Eye (tissue), 1 donor: Measurements from ENCODE around the gene SLC35F6.

Source experiments
- DNase-seq: peaks from one replicate; pipeline ENCODE4 v3.0.0-alpha.2; 2015

Gene SLC35F6

DNA sequence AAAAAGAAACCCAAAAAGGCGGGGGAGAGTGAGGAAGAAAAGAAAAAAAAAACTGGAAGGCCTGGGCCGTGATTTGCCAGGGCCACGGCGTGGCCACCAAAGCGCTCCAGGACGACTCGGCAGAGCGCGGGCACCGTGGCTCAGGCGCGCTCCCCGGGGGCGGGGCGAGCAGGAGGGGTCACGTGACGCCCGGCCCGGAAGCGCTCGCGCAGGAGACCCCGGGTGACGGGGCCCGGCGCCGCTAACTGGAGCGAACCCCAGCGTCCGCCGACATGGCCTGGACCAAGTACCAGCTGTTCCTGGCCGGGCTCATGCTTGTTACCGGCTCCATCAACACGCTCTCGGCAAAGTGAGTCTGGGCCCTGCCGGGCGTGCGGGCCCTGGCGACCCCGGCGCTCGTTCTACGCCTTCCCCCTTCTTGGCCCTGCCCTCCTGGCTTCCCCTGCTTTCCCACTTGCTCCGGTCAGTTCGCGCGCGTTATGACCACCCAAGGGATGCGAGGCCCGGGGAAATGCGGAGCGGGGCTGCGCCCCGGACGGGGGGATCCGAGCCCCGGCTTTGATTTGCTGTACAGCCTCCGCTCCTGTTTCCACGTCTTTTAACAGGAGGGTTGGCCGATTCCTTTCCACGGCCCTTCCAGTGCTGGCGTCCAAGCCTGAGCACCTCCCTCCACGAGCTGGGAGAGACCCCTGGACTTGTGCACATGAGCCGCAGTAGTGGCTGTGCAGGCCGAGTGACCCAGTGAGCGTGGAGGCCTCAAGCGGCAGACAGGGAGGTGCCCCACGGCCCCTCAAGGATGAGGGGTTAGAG lies at the start of gene SLC35F6:
Gene SLC35F6 (plus strand): TSS at position 207 of the 810 bp plus-strand sequence. CDS start 66 bp downstream, at position 273.
- peak; percentile 93 for DNase-seq

GRCh38 chr2:26715528-26716270 lies 48.4 kb upstream of the SLC35F6 start:
- no peak for DNase-seq

DNA sequence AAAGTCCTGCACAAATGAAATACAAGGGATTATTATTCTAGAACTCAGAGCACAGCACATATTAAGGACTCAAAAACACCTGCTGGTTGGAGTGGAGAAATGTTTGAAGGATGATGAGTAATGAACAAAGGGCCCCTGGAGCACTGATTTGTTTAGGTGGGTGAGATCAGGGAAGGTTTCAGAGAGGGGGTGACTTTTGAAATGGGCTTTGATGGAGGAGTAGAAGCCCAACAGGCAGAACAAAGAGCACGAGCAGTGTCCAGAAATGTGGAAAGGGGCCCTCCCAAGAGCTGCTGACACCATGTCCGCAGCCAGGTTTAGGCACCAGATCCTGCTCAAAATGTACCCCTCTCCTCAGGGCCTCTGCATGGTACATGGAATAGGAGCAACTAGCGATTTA lies 47.7 kb upstream of the SLC35F6 start:
- DNase-seq = no peak

DNA sequence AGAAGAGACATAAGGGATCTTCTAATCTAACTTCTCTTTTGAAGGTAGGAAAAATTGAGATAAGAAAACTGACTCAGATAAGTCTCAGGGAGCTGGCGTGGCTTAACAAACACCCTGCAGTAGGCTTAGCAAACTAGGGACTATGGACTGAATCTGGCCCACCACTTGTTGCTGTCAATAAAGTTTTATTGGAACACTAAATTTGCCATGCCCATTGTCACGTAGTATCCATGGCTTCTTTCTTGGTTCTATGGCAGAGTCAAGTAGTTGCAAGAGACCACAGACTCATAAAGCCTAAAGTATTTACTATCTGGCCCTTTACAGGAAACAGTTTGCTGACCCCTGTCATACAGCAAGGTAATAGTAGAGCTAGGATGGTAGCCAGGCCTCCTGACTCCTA lies 47.3 kb upstream of the SLC35F6 start:
- DNase-seq = no peak

DNA sequence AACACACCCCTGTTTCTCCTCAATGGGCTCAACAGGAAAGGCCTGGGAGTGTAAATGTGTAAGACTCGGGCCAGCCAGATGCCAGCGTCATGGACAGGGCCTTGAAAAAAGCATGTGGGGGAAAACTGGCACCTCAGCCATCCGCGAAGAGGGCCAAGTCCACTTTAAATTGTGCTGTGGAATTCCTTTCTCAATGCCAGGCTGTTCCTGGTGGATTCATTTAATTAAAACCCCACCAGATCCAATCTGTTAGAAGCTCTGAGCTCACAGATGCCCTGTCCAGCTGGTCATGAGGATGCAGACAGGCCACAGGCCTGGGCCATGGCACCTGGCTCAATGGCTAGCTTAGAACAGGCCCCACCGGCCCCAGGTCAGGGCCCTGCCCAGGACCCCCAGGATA lies 46.7 kb upstream of the SLC35F6 start:
- DNase-seq = no peak

- DNase-seq = no peak
These were observed 45.0 kb upstream of the SLC35F6 start for GRCh38 chr2:26718949-26719686.

GRCh38 chr2:26720322-26721114 lies 43.6 kb upstream of the SLC35F6 start:
- DNase-seq = no peak

DNA sequence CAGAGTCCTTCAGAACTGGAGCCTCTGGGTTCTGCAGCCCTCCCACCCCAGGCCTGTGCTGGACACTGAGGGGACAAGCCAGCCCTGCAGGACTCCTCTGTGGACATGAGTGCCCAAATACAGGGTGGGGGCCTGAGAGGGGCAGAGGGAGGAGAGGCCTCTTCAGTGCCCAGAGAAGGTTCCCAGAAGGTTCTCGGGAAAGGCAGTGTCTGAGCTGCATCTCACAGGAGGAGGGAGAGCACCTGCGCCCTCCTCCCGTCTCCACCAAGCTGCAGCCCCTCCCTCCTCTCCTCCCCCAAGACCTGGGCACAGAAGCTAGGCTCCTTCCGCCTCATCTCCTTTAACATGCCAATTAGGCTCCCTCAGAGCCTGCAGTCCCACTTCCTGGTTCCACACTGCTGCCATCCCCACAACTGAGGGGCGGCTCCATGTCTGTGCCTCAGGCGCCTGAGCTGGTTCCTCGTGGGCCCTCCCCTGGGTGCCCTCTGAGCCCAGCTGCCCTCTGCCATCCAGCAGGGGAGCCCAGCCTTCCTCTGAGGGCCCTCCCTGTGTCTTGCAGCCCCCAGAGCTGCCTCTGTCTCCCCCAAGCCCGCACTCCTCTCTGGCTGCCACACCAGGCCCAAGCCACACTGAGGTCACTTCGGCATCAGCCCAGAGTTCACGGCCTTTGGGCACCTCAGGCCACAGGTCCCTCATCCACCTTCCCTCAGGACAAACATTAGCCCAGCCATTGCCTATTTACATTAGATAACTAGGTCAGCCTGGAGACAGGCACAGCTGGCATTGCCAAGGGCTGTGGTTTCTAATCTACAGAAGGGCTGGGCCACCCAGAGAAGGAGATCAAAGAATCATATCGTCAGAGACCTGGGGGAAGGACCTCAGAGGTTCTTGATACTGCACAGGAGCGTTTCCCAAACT lies 42.7 kb upstream of the SLC35F6 start:
- DNase-seq = peak; percentile 58

DNA sequence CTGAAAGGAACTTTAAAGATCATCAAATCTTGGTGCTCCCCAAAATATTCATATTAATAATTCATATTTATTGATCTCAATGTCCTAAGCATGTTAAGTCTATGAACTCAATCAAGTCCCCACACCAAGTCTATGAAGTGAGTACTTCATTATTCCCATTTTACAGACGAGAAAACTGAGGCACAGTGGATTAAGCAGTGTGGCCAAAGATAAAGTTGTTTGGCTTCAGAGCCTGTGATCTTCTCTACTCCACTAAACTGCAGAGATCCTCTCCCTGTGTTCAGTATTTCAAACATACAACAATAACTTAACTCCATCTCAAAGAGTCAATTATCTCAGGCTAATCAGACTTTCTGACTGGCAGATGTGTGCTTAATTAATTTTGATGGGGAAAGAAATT lies 41.8 kb upstream of the SLC35F6 start:
- DNase-seq = no peak

DNA sequence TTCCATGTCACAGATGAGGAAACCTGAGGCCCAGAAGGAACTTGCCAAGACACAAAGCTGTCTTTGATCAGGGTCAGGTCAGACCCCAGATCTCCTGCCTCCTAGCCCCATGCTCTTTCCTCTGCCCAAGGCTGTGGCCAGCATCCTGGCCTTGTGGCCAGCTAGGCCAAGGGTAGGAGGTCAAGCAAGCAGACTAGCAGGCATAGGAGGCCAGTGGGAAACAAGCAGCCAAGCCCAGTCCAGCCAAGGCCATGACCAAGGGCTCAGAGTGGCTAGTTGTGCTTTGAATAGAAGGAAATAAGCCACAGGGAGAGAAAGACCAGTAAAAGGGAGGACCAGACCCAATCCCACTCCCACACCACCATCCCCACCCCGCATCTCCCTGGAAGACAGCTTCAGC lies 41.2 kb upstream of the SLC35F6 start:
- DNase-seq = no peak

GRCh38 chr2:26723475-26723874 lies 40.6 kb upstream of the SLC35F6 start:
- DNase-seq = no peak

DNA sequence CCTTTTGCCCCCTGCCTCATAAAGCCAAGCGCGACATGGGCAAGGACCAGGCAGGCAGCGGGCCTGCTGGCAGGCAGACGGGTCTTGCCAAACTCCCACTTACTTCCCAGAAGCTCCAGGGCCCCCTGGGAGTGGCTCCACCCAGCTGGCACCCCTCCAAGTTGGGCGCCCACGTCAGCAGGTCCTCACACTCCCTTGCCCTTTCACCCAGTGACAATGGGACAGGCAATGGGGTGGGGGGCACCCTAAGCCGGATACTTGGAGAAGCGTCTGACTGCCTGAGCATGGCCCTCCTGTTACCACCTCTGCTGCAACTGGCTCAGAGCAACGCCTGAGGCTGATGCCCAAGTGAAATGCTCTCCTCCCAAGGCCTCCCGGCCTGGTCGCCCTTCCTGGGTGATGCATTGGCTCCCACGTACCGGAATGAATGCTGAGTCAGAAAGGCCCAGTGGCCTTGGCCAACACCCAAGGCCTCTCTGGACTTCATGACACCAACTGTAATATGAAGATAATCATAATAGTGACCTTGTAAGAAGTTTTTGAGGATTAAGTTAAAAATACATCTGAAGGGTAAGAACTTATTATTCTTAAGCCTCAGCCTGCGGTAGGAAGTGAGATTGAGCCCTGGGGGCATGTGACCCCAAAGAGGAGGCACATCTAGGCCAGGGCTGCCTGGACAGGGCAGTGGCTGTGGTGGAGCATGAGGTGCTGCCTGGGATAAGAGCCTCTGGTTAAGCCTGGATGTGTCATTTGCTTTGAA lies 39.9 kb upstream of the SLC35F6 start:
- no peak for DNase-seq

DNA sequence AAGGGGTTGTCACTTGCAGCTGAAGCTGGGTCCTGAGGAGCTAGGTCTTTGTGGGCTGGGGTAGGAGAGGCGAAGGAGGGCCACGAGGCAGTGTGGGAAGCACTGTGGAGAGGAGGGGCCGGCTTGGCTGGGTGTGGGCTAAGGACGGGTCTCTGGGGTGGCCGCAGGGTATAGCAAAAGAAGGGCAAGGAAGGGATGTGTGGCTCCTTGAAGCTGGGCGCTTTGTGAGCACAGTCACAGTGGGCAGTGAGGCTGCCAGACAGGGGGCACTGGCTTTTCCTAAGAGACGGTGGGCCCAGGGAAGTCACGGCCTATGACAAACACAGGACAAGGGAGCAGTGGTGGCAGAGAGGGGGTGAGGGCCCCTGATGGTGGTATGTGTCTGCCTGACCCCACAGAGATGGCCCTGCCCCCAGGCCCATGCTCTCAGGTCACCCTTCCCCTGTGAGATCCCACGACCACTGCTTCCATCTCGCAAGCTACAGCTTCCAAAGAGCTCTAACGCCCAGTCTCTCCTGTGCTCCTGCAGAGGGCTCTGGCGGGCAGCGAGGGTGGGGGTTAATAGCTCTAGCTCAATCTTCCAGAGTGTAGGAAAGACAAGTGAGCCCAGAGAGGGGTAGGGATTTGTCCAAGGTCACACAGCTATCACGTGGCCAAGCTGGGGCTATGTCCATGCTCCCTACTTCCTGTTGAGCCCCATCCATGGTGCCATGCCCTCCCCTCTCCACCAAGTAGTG lies 39.1 kb upstream of the SLC35F6 start:
- no peak for DNase-seq

GRCh38 chr2:26725521-26725820 lies 38.6 kb upstream of the SLC35F6 start:
- DNase-seq = no peak

- no peak for DNase-seq
These were observed 37.9 kb upstream of the SLC35F6 start for GRCh38 chr2:26726228-26726627.

DNA sequence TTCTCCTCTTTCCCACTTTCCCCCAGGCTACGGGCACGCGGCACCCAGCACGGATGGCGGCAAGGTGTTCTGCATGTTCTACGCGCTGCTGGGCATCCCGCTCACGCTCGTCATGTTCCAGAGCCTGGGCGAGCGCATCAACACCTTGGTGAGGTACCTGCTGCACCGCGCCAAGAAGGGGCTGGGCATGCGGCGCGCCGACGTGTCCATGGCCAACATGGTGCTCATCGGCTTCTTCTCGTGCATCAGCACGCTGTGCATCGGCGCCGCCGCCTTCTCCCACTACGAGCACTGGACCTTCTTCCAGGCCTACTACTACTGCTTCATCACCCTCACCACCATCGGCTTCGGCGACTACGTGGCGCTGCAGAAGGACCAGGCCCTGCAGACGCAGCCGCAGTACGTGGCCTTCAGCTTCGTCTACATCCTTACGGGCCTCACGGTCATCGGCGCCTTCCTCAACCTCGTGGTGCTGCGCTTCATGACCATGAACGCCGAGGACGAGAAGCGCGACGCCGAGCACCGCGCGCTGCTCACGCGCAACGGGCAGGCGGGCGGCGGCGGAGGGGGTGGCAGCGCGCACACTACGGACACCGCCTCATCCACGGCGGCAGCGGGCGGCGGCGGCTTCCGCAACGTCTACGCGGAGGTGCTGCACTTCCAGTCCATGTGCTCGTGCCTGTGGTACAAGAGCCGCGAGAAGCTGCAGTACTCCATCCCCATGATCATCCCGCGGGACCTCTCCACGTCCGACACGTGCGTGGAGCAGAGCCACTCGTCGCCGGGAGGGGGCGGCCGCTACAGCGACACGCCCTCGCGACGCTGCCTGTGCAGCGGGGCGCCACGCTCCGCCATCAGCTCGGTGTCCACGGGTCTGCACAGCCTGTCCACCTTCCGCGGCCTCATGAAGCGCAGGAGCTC lies 36.2 kb upstream of the SLC35F6 start:
- DNase-seq = peak; percentile 59

DNA sequence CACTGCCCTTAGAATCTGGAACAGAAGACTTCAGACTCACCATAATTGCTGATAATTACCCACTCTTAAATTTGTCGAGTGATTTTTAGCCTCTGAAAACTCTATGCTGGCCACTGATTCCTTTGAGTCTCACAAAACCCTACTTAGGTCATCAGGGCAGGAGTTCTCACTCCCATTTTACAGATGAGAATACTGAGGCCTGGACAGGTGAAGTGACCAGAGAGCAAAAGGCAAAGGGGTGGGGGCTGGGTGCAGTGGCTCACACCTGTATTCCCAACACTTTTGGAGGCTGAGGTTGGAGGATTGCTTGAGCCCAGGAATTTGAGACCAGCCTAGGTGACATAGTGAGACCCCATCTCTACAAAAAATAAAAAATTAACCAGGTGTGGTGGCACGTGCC lies 34.8 kb upstream of the SLC35F6 start:
- DNase-seq = no peak

DNA sequence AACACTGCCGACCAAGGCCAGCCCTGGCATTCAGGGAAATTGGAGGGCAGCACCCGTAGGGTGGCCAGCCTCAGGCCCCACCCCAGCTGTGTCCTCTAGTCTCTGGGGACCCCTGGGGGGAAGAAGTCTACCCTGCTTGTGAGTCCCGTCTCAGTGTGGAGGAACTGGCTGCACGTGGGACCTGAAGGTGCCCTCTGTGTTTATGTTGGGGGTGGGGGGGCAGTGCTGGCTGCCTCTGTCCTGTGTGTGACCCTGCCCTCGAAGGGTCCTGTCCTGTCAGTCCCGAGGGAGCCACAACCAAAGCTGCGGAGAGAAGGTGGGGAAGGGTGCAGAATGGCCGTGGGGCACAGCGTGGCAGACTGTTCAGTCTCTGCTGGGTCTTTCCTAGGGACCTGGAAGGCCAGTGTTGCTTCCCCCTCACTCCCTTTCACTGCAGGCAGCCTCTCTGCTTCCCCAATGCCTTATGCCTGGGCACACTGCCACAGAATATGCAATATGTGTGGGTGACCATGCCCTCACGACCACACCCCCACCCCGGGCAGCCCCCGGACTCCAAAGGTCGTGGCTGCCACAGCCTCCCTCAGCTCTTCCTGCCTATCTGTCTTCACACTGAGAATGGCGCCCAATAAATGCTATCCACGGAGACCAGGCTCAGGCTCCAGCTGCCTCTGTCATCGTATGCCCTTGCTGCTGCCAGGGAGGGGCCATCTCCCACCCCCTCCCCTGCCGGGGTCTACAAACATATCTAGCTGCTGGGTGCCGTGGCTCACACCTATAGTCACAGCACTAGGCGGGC lies 33.3 kb upstream of the SLC35F6 start:
- no peak for DNase-seq
